Measurements from ENCODE around the gene FHOD3. TPM values are rescaled to one million over a fixed set of nuclear protein-coding genes. Genes with fewer than 3 reads are reported as not detected.

The FHOD3 gene
- total and polyA plus RNA-seq, 5 donors from 2014 or later: not detected

DNA sequence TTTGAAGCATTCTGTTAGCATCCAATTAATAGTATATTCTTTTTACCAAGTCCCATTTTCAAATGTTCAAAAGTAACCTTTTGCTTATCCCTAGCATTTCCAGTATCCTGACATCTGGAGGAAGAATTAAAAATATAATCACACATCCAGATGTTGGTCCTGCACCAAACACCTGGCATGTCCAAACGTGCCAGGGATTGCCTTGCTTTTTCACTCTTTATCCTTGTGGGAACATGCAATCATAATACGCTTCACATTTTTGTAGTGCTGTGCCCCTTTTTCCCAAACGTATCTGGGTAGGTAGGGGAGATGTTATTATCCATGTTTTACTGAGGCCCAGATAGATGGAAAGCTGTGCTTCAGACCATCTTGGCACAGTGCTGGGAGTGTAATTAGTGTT is 398.3 kb downstream of the FHOD3 start:
- no peak overlapping the region for H3K27ac Mint-ChIP-seq
- no peak overlapping the region for H3K4me3 Mint-ChIP-seq
- Histone ChIP-seq H3K4me3 (ENCODE audit: low read depth, low read length) (no peak overlapping the region), H3K27ac (ENCODE audit: insufficient read depth, low read length, poor library complexity, severe bottlenecking) (no peak overlapping the region), H3K4me1 (ENCODE audit: control insufficient read depth, insufficient read depth, low read length, poor library complexity, severe bottlenecking) (no peaks in the 10 kb centered on the region), H3K9me3 (ENCODE audit: control insufficient read depth in 2 of 2, low read length in 2 of 2) (no peaks in the 10 kb centered on the region), H3K36me3 (ENCODE audit: control insufficient read depth, insufficient read depth, low read length) (no peaks in the 10 kb centered on the region), H3K27me3 (ENCODE audit: control insufficient read depth, insufficient read depth, low read length) (no peaks in the 10 kb centered on the region)
- no peaks in the 10 kb centered on the region for H3K27me3 Mint-ChIP-seq
- no peak for DNase-seq
- H3K4me1 Mint-ChIP-seq: no peaks in the 10 kb centered on the region
- ATAC-seq (ENCODE audit: low read depth in 2 of 2): no peak
- H3K36me3 Mint-ChIP-seq: no peaks in the 10 kb centered on the region
- peaks cover 0 to 2% (median 0%) of the 10 kb centered on the region in 7 donors for H3K9me3 Mint-ChIP-seq

DNA sequence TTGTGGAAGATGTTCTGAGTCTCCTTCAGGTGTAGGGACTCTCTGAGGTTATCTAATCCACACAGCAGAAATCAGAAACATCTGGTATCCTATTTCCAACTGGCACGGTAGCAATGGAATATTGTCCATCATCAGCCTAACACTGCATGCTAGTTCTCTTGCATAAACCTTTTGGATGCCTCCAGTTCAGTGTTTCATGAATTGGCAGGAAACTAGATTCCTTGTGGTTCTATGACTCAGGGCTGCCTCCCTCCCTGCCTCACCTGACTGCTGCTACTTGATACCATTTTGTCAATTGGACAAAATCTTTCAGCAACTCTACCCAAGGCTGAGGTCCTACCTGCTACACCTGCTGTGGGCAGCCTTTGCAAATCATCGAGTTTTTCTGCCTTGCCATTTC is 400.4 kb downstream of the FHOD3 start:
- Mint-ChIP-seq H3K36me3 (no peaks in the 10 kb centered on the region), H3K9me3 (no peaks in the 10 kb centered on the region), H3K4me3 (no peak overlapping the region), H3K27ac (no peak overlapping the region), H3K4me1 (no peaks in the 10 kb centered on the region), H3K27me3 (no peaks in the 10 kb centered on the region)
- no peaks in the 10 kb centered on the region for H3K9me3 ChIP-seq (ENCODE audit: control insufficient read depth in 2 of 2, low read length in 2 of 2)
- no peak for ATAC-seq (ENCODE audit: low read depth in 2 of 2)
- no peaks in the 10 kb centered on the region for H3K27me3 ChIP-seq (ENCODE audit: control insufficient read depth, insufficient read depth, low read length)
- no peaks in the 10 kb centered on the region for H3K36me3 ChIP-seq (ENCODE audit: control insufficient read depth, insufficient read depth, low read length)
- no peak overlapping the region for H3K4me3 ChIP-seq (ENCODE audit: low read depth, low read length)
- no peak overlapping the region for H3K27ac ChIP-seq (ENCODE audit: insufficient read depth, low read length, poor library complexity, severe bottlenecking)
- no peaks in the 10 kb centered on the region for H3K4me1 ChIP-seq (ENCODE audit: control insufficient read depth, insufficient read depth, low read length, poor library complexity, severe bottlenecking)
- no peak for DNase-seq

- Mint-ChIP-seq H3K27me3 (peaks cover 4% of the 10 kb centered on the region), H3K36me3 (no peaks in the 10 kb centered on the region), H3K9me3 (no peaks in the 10 kb centered on the region), H3K27ac (no peak overlapping the region), H3K4me3 (no peak overlapping the region), H3K4me1 (no peaks in the 10 kb centered on the region)
- ATAC-seq (ENCODE audit: low read depth in 2 of 2): no peak
- no peaks in the 10 kb centered on the region for H3K27me3 ChIP-seq (ENCODE audit: control insufficient read depth, insufficient read depth, low read length)
- H3K4me1 ChIP-seq (ENCODE audit: control insufficient read depth, insufficient read depth, low read length, poor library complexity, severe bottlenecking): no peaks in the 10 kb centered on the region
- H3K36me3 ChIP-seq (ENCODE audit: control insufficient read depth, insufficient read depth, low read length): no peaks in the 10 kb centered on the region
- no peak overlapping the region for H3K27ac ChIP-seq (ENCODE audit: insufficient read depth, low read length, poor library complexity, severe bottlenecking)
- H3K4me3 ChIP-seq (ENCODE audit: low read depth, low read length): no peak overlapping the region
- no peak for DNase-seq
- H3K9me3 ChIP-seq (ENCODE audit: control insufficient read depth in 2 of 2, low read length in 2 of 2): no peaks in the 10 kb centered on the region
Observed at GRCh38 chr18:36700955-36701354, 403.4 kb downstream of the FHOD3 start.

DNA sequence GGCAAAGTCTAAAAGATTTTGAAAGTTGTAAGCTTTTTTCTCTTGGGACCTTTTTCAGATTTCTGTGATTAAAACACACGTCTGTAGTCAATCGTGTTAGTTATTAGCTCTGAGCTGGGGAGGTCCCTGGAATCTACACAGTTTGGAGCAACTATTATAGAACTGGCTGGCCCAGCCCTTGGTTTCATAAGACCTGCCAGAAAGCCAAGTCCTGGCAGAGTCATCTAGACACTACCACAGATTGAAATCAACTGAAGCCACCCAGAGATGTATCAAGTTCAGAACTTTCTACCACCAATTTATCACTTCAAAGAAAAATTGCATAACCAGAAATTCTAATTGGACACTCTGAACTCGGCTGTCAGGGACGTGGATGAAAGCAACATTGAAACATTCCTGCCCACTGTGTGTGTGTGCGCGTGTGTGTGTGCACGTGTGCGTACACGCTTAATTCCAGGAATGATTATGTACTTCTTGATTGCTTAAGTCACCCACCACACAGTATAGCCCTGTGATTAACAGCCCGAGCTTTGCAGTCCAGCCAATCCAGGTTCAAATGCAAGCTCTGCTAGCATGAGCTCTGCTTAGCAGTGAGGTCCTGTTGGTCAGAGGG is 405.0 kb downstream of the FHOD3 start:
- Histone ChIP-seq H3K36me3 (ENCODE audit: control insufficient read depth, insufficient read depth, low read length) (no peaks in the 10 kb centered on the region), H3K4me1 (ENCODE audit: control insufficient read depth, insufficient read depth, low read length, poor library complexity, severe bottlenecking) (no peaks in the 10 kb centered on the region), H3K9me3 (ENCODE audit: control insufficient read depth in 2 of 2, low read length in 2 of 2) (no peaks in the 10 kb centered on the region), H3K27me3 (ENCODE audit: control insufficient read depth, insufficient read depth, low read length) (no peaks in the 10 kb centered on the region), H3K27ac (ENCODE audit: insufficient read depth, low read length, poor library complexity, severe bottlenecking) (no peak overlapping the region), H3K4me3 (ENCODE audit: low read depth, low read length) (no peak overlapping the region)
- Mint-ChIP-seq H3K36me3 (no peaks in the 10 kb centered on the region), H3K27ac (no peak overlapping the region), H3K4me1 (no peaks in the 10 kb centered on the region), H3K27me3 (peaks cover 9% of the 10 kb centered on the region), H3K4me3 (no peak overlapping the region), H3K9me3 (no peaks in the 10 kb centered on the region)
- no peak for DNase-seq
- ATAC-seq (ENCODE audit: low read depth in 2 of 2): no peak

DNA sequence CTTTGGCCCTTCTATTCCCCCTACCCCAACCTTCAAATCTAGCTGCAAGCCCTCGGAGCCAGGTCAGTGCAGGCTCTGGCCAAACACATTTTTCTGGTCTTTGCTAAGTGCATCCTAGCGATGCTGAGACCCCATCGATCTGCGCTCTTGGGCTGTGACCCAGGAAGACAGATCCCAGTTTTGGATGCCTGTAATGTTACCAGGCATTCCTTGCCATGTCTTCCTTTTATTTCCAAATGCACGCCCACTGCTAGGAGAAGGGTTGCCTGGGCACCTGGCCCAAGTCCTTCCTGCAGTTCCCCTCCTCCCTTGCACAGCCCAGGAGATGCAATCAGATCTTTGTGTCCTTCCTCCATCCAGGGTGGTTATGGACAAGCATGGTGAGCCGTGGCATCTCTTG is 406.6 kb downstream of the FHOD3 start:
- no peaks in the 10 kb centered on the region for H3K36me3 Mint-ChIP-seq
- H3K4me1 Mint-ChIP-seq: no peaks in the 10 kb centered on the region
- H3K4me1 ChIP-seq (ENCODE audit: control insufficient read depth, insufficient read depth, low read length, poor library complexity, severe bottlenecking): no peaks in the 10 kb centered on the region
- H3K27ac Mint-ChIP-seq: no peak overlapping the region
- peaks cover 16% of the 10 kb centered on the region for H3K27me3 Mint-ChIP-seq
- DNase-seq (no peak), ATAC-seq (ENCODE audit: low read depth in 2 of 2) (no peak)
- H3K4me3 ChIP-seq (ENCODE audit: low read depth, low read length): no peak overlapping the region
- no peaks in the 10 kb centered on the region for H3K27me3 ChIP-seq (ENCODE audit: control insufficient read depth, insufficient read depth, low read length)
- H3K36me3 ChIP-seq (ENCODE audit: control insufficient read depth, insufficient read depth, low read length): no peaks in the 10 kb centered on the region
- no peak overlapping the region for H3K27ac ChIP-seq (ENCODE audit: insufficient read depth, low read length, poor library complexity, severe bottlenecking)
- no peak overlapping the region for H3K4me3 Mint-ChIP-seq
- H3K9me3 Mint-ChIP-seq: no peaks in the 10 kb centered on the region
- no peaks in the 10 kb centered on the region for H3K9me3 ChIP-seq (ENCODE audit: control insufficient read depth in 2 of 2, low read length in 2 of 2)

GRCh38 chr18:36706134-36706881 is 408.8 kb downstream of the FHOD3 start:
- H3K4me3 Mint-ChIP-seq: no peak overlapping the region
- H3K27ac ChIP-seq (ENCODE audit: insufficient read depth, low read length, poor library complexity, severe bottlenecking): no peak overlapping the region
- H3K27ac Mint-ChIP-seq: no peak overlapping the region
- no peak overlapping the region for H3K4me3 ChIP-seq (ENCODE audit: low read depth, low read length)
- peaks cover 16% of the 10 kb centered on the region for H3K27me3 Mint-ChIP-seq
- DNase-seq (no peak), ATAC-seq (ENCODE audit: low read depth in 2 of 2) (no peak)
- no peaks in the 10 kb centered on the region for H3K36me3 ChIP-seq (ENCODE audit: control insufficient read depth, insufficient read depth, low read length)
- no peaks in the 10 kb centered on the region for H3K4me1 Mint-ChIP-seq
- no peaks in the 10 kb centered on the region for H3K9me3 Mint-ChIP-seq
- no peaks in the 10 kb centered on the region for H3K9me3 ChIP-seq (ENCODE audit: control insufficient read depth in 2 of 2, low read length in 2 of 2)
- H3K36me3 Mint-ChIP-seq: no peaks in the 10 kb centered on the region
- H3K27me3 ChIP-seq (ENCODE audit: control insufficient read depth, insufficient read depth, low read length): no peaks in the 10 kb centered on the region
- H3K4me1 ChIP-seq (ENCODE audit: control insufficient read depth, insufficient read depth, low read length, poor library complexity, severe bottlenecking): no peaks in the 10 kb centered on the region

DNA sequence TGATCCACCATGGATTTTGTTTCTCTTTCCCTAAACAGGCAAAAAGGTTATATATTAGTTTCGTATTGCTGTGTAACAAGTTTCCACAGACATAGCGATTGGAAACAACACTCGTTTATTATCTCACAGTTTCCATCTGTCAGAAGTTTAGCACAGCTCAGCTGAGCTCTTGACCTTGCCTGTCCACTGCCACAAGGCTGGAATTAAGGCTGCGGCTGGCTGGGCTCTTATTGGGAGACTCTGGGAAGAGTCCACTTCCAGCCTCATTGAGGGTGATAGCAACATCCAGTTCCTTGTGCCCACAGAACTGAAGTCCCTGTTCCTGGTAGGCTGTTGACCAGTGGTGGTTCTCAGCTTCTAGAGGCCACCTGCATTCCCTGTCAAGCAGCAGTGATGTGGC is 410.9 kb downstream of the FHOD3 start:
- H3K27me3 Mint-ChIP-seq: peaks cover 16% of the 10 kb centered on the region
- H3K4me3 ChIP-seq (ENCODE audit: low read depth, low read length): no peak overlapping the region

DNA sequence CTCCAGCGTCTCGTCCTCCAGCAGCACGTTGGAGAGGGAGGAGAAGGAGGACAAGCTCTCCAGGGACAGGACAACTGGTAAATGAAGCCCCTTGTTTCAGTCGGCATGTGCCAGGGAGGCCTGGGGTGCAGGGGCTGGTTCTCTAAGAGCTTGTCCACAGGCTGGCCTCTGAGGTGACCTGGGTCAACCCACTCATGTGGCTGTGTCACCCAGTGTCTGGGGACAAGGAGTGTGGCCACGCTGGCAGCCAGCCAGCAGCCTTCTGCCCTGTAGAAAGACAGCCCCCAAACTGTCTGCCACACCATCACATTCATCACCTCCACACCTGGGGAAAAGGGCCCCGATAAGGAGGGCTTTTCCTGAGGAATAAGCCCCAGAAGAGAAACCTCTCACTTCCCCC is 411.8 kb downstream of the FHOD3 start:
- Histone ChIP-seq H3K4me1 (ENCODE audit: control insufficient read depth, insufficient read depth, low read length, poor library complexity, severe bottlenecking) (no peaks in the 10 kb centered on the region), H3K9me3 (ENCODE audit: control insufficient read depth in 2 of 2, low read length in 2 of 2) (no peaks in the 10 kb centered on the region), H3K27ac (ENCODE audit: insufficient read depth, low read length, poor library complexity, severe bottlenecking) (no peak overlapping the region), H3K27me3 (ENCODE audit: control insufficient read depth, insufficient read depth, low read length) (peaks cover 5% of the 10 kb centered on the region), H3K4me3 (ENCODE audit: low read depth, low read length) (no peak overlapping the region), H3K36me3 (ENCODE audit: control insufficient read depth, insufficient read depth, low read length) (no peaks in the 10 kb centered on the region)
- Mint-ChIP-seq H3K36me3 (no peaks in the 10 kb centered on the region), H3K27ac (no peak overlapping the region), H3K27me3 (peaks cover 17% of the 10 kb centered on the region), H3K4me1 (no peaks in the 10 kb centered on the region), H3K9me3 (no peaks in the 10 kb centered on the region), H3K4me3 (no peak overlapping the region)
- ATAC-seq (ENCODE audit: low read depth in 2 of 2) (no peak), DNase-seq (no peak)

More for the DNA sequence above, 410.9 kb downstream of the FHOD3 start:
- Histone ChIP-seq H3K27ac (ENCODE audit: insufficient read depth, low read length, poor library complexity, severe bottlenecking) (no peak overlapping the region), H3K9me3 (ENCODE audit: control insufficient read depth in 2 of 2, low read length in 2 of 2) (no peaks in the 10 kb centered on the region), H3K36me3 (ENCODE audit: control insufficient read depth, insufficient read depth, low read length) (no peaks in the 10 kb centered on the region), H3K27me3 (ENCODE audit: control insufficient read depth, insufficient read depth, low read length) (peaks cover 5% of the 10 kb centered on the region), H3K4me1 (ENCODE audit: control insufficient read depth, insufficient read depth, low read length, poor library complexity, severe bottlenecking) (no peaks in the 10 kb centered on the region)
- Mint-ChIP-seq H3K9me3 (no peaks in the 10 kb centered on the region), H3K4me1 (no peaks in the 10 kb centered on the region), H3K4me3 (no peak overlapping the region), H3K27ac (no peak overlapping the region), H3K36me3 (no peaks in the 10 kb centered on the region)
- DNase-seq (no peak), ATAC-seq (ENCODE audit: low read depth in 2 of 2) (no peak)
